Upper lobe of left lung (tissue), 4 donors: ENCODE results near the gene USP31.

ENCODE experiments used
- CTCF ChIP-seq, 6 experiments: fragments of 450-650 bp in 4 of 6; fragments of 200-600 bp in 2 of 6; sonication (generic) in 2 of 6; IDR thresholded peaks; one replicate each; pipeline ENCODE4 v1.5.1; 2016 to 2019; ENCODE audit warnings: antibody characterized with exemption in 6 of 6
- EP300 ChIP-seq, 4 donors: sonication (generic); formaldehyde crosslinking; IDR thresholded peaks; one replicate each; pipeline ENCODE4 v1.5.1; 2017; ENCODE audit warnings: antibody characterized with exemption in 4 of 4, control low read depth in 2 of 4
- POLR2AphosphoS5 ChIP-seq, 2 donors: sonication (generic); formaldehyde crosslinking; IDR thresholded peaks; one replicate each; pipeline ENCODE4 v1.5.1; 2017; ENCODE audit warnings: antibody characterized with exemption in 2 of 2

GRCh38 chr16:23101012-23101550 is 48.2 kb downstream of the USP31 start:
- TF ChIP-seq CTCF (IDR thresholded peaks at IDR 0.05) (no peak), POLR2AphosphoS5 (IDR thresholded peaks at IDR 0.05) (no peak), EP300 (IDR thresholded peaks at IDR 0.05) (no peak)
